Measurements from ENCODE around the gene SQSTM1. TPM values are rescaled to one million over a fixed set of nuclear protein-coding genes. Genes with fewer than 3 reads are reported as not detected.

The SQSTM1 gene
- total and polyA plus RNA-seq, 2 of the 8 experiments (the other 6 are each of a cell fraction or from before 2014, with no cell fraction given) = 78.6 to 110 TPM

GRCh38 chr5:179829732-179830435, 9.2 kb downstream of the SQSTM1 start (continued):
- TF ChIP-seq E2F6 (IDR thresholded peaks at IDR 0.05) = no peak
- no peak for TF ChIP-seq TAF1 (IDR thresholded peaks at IDR 0.05; ENCODE audit: low read depth, low read length)
- no peak for TF ChIP-seq JUN (IDR thresholded peaks at IDR 0.05; ENCODE audit: low read depth, low read length)
- TF ChIP-seq CHD2 (IDR thresholded peaks at IDR 0.05; ENCODE audit: low read length) = no peak
- no peak for TF ChIP-seq TAF7 (optimal IDR thresholded peaks at IDR 0.05; ENCODE audit: borderline replicate concordance, low read depth, low read length)
- no peak for TF ChIP-seq TEAD4 (IDR thresholded peaks at IDR 0.05; ENCODE audit: low read depth, low read length)
- TF ChIP-seq KDM1A (IDR thresholded peaks at IDR 0.05; ENCODE audit: borderline replicate concordance, low read length) = no peak

All from H1 (cell line).